NT2/D1 (cell line): Measurements from ENCODE around the gene COL20A1.

Experiments
- YY1 ChIP-seq: IDR thresholded peaks from 2 replicates; pipeline ENCODE4 v1.6.1; 2011; ENCODE audit not compliant: insufficient read length, insufficient read depth
- ZNF274 ChIP-seq: IDR thresholded peaks from 2 replicates; pipeline ENCODE4 v1.6.1; 2011; ENCODE audit warnings: mild to moderate bottlenecking, low read depth, low read length

GRCh38 chr20:63269724-63270123 lies 23.3 kb upstream of the COL20A1 start:
- no peak for TF ChIP-seq ZNF274
- no peak for TF ChIP-seq YY1
